Amniotic epithelial cell (primary cell): Measurements from ENCODE around the gene ADK.

Source experiments
- DNase-seq: peaks from one replicate; pipeline ENCODE4 v3.0.0-alpha.2; 2010; ENCODE audit warnings: low read depth

Gene ADK

GRCh38 chr10:74672430-74673165 lies 521.6 kb downstream of the ADK start:
- DNase-seq, result no peak

- DNase-seq, result no peak
These were observed 523.9 kb downstream of the ADK start for GRCh38 chr10:74674927-74675326.

- no peak for DNase-seq
These were observed 524.5 kb downstream of the ADK start for GRCh38 chr10:74675484-74675883.

- DNase-seq, result no peak
These were observed 526.9 kb downstream of the ADK start for GRCh38 chr10:74677951-74678350.

- DNase-seq, result peak; percentile 47
These were observed 531.1 kb downstream of the ADK start for GRCh38 chr10:74681917-74682627.

- DNase-seq, result peak; percentile 2
These were observed 532.0 kb downstream of the ADK start for GRCh38 chr10:74683067-74683466.

GRCh38 chr10:74683621-74684364 lies 532.8 kb downstream of the ADK start:
- no peak for DNase-seq

- DNase-seq, result no peak
These were observed 533.4 kb downstream of the ADK start for GRCh38 chr10:74684462-74684861.

- no peak for DNase-seq
These were observed 534.5 kb downstream of the ADK start for GRCh38 chr10:74685564-74685963.

GRCh38 chr10:74690393-74690792 lies 539.4 kb downstream of the ADK start:
- DNase-seq, result no peak

GRCh38 chr10:74691164-74691563 lies 540.1 kb downstream of the ADK start:
- DNase-seq, result no peak

- DNase-seq, result no peak
These were observed 553.8 kb downstream of the ADK start for GRCh38 chr10:74704629-74705357.

- DNase-seq, result no peak
These were observed 554.4 kb downstream of the ADK start for GRCh38 chr10:74705358-74705980.

- DNase-seq, result no peak
These were observed 555.9 kb downstream of the ADK start for GRCh38 chr10:74706966-74707365.

- DNase-seq, result no peak
These were observed 557.2 kb downstream of the ADK start for GRCh38 chr10:74708246-74708645.

- DNase-seq, result peak; percentile 7
These were observed 567.2 kb downstream of the ADK start for GRCh38 chr10:74718208-74718607.

GRCh38 chr10:74728225-74728624 lies 577.2 kb downstream of the ADK start:
- DNase-seq, result no peak

- no peak for DNase-seq
These were observed 579.2 kb downstream of the ADK start for GRCh38 chr10:74730246-74730645.

GRCh38 chr10:74733612-74734011 lies 582.6 kb downstream of the ADK start:
- DNase-seq, result no peak

GRCh38 chr10:74736029-74736428 lies 585.0 kb downstream of the ADK start:
- DNase-seq, result no peak

GRCh38 chr10:74738052-74738451 lies 587.0 kb downstream of the ADK start:
- peak; percentile 3 for DNase-seq

- no peak for DNase-seq
These were observed 587.5 kb downstream of the ADK start for GRCh38 chr10:74738542-74738941.
